WI38 (cell line): Measurements from ENCODE around the gene TBCD.

ENCODE experiments used
- H3K4me3 ChIP-seq: 2 replicates; pipeline ENCODE4 v1.5.1; 2011; ENCODE audit warnings: low read depth, mild to moderate bottlenecking, control low read depth, low read length
- CTCF ChIP-seq: IDR thresholded peaks from 2 replicates; pipeline ENCODE4 v1.5.1; 2012; ENCODE audit warnings: low read depth, mild to moderate bottlenecking, control low read depth, low read length

Gene TBCD

GRCh38 chr17:82876149-82876548 is 124.3 kb downstream of the TBCD start:
- no peak overlapping the region for H3K4me3 ChIP-seq
- no peak for TF ChIP-seq CTCF

GRCh38 chr17:82876602-82877379 is 124.9 kb downstream of the TBCD start:
- peak; percentile 38 for TF ChIP-seq CTCF
- H3K4me3 ChIP-seq = no peak overlapping the region

DNA sequence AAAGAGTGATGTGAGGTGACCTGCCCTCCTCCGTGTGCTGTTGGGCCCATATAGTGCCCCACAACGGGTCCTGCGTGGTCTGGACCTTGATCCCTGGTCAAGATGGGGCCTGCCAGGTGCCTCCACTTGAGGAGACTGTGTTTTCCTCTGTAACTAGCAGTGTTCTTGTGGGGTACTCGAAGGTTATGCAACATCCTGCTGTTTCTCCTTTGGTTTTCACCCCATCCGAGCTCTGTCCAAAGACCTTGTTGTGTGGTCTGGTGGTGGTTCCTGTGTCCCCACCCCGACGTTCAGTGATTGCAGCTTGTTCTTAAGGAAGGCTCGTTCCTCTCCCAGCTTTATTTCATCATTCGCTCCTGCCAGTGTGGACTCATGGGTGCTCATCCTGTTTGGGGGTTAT is 126.7 kb downstream of the TBCD start:
- TF ChIP-seq CTCF = no peak
- no peak overlapping the region for H3K4me3 ChIP-seq

DNA sequence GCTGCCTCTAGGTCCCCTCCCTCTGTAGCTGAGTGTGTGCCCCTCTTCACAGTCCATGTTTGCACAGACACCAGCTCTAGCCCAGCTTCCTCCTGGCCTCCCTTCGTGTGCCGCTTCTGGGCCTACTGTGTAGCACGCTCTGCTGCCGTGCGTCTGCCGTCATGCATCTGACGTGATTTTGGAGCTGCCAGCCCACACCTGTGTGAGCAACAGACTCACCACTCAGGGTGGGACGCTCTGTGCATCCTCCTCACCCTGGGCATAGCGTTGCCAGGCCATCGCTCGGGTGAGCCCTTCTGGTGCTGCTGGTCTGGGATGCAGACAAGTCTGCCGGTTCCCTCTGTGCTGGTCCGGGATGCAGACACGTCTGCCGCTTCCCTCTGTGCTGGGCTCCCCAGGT is 127.4 kb downstream of the TBCD start:
- TF ChIP-seq CTCF = no peak
- H3K4me3 ChIP-seq = no peak overlapping the region

DNA sequence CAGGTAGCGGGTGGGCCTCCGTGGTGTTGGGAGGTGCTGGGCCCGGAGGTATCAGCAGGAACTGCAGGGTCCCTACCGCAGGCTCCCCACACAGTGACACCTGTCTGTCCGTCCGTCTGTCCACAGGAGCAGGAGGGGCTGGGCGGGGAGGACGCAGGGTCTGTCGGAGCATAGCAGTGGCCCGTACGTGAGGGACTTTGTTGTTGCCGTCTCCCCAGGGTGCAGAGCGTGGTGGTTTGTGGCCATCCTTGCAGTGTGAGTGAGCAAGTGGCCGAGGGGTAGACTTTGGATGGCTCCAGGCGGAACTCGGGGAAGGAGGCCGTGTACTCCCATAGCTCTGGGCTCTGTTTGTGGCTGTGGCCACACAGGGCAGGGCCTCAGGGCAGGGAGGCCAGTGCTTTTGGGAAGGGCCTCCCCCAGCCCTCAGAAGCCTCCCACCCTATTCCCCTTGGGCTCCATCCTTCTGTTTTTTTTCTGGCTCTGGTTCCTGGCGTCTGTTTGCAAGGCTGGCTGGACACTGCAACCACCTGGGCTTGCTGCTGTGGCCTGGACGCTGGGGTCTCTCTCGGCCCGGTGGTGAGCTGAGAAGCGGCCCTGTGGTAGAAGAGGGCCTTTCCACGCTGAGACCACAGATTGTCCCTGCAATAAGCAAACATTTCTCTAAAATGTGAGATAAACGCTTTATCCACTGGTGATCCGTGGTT is 128.9 kb downstream of the TBCD start:
- TF ChIP-seq CTCF = no peak
- H3K4me3 ChIP-seq = no peak overlapping the region

DNA sequence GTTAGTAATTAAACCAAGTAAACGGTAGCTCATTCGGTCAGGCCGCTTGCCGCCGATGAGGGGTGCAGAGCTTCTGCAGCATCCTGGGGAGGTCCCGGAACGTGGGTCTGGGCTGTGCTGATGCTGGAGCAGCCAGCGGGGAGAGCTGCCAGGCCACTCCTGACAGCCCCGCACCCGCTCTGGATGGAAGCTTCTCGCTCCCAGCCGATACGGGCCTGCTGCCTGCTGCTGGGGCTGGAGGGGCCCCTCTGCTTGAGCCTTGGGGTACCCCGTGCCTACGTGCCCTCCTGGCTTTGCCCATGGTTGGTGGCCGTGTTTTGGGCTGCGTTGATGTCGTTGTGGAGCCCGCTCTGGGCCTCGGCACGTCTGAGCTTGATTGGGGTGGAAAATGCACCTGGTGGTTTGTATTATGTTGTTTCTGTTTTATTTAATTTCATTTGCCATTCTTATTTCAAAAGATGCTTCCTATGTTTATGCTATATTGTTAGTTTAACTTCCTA is 129.5 kb downstream of the TBCD start:
- no peak overlapping the region for H3K4me3 ChIP-seq
- no peak for TF ChIP-seq CTCF

GRCh38 chr17:82881900-82882714 is 130.2 kb downstream of the TBCD start:
- no peak for TF ChIP-seq CTCF
- H3K4me3 ChIP-seq = no peak overlapping the region
